ENCODE results near the gene LIPA.
A peak's percentile ranks its signal among the peaks of the same experiment; 100 is the strongest.
"Not testable (repeated sequence)": the region's sequence is repeated elsewhere in the genome, so short reads cannot be mapped to it uniquely, and the experiment has no call there.

LIPA gene

DNA sequence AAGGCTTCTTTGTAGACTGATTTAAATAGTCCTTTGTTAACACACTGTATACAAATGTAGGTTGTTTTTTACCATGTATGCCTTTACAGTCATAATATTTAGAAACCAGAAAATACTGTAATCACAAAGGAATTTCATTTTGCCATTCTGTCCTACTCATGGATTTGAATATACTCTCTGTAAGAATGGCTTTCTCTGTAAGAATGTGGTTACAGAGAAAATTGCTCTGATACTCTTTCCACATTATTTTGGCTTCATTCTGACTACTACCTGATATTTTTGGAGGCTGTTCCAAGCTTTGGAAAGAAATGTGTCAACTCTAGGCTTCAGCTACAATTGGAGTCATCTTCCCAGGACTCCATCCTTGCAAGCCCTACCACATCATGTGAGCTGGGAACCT is 68.0 kb downstream of the LIPA start:
- no peak overlapping the region for H3K4me3 ChIP-seq (ENCODE audit: low read depth, low read length)
- no peak for DNase-seq (ENCODE audit: low read depth)

DNA sequence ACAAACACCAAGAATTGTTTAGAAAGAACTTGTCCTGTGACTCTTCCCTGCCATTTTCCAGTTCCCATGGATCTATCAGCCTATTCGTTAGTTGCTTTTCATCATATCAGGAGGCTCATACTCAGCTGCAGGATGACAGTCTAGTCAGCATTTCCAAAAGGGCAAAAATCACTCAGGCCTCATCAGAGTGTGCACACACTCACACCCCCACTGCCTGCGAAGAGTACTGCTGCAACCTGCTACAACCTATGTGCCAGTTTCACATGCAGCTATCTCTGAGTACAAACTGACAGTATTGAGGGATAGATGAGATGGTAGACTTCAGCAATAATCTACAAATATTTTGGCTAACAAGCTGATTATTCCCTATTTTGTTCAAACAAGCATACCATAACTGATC is 68.7 kb downstream of the LIPA start:
- DNase-seq (ENCODE audit: low read depth), result no peak
- H3K4me3 ChIP-seq (ENCODE audit: low read depth, low read length), result no peak overlapping the region

- DNase-seq (ENCODE audit: low read depth), result no peak
- H3K4me3 ChIP-seq (ENCODE audit: low read depth, low read length), result no peak overlapping the region
These were observed 75.8 kb downstream of the LIPA start for GRCh38 chr10:89175816-89176215.

DNA sequence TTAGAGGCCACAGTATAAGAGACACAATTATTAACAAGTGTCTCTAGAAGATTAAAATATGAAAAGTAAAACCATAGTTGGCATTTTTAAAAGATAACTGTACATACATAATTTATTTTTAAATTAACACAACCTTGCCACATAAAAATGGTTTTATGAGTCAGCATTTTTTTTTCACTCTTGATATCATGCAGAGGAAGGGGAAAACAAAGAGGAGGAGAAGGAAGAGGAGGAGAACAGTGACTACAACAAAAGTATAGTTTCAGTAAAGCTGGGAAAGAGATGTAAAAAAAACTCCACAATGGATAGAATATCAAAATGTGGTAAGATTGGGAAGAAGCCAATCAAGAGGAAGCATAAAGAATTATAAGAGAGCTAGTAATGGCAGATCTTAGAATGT is 78.5 kb downstream of the LIPA start:
- DNase-seq (ENCODE audit: low read depth), result no peak

DNA sequence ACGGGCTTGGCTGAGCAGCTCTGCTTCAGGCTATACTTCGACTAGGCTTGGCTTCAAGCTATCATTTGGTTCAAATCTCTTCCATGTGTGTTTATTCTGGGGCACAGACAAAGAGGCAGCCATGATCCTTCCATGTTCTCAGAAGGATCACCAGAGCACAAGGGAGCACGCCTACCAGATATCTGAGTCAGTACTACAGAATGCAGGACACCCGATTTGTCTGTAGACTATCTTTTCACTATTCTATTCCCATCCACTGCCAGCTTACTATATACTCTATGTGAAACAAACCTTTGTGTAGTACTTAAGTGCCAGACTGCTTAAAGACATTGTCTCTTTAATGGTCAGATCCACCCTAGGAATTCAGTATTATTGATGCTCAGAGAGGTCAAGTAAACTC is 79.6 kb downstream of the LIPA start:
- DNase-seq (ENCODE audit: low read depth), result no peak
- no peak overlapping the region for H3K4me3 ChIP-seq (ENCODE audit: low read depth, low read length)

More for the DNA sequence above, 78.5 kb downstream of the LIPA start:
- H3K4me3 ChIP-seq (ENCODE audit: low read depth, low read length), result no peak overlapping the region

GRCh38 chr10:89171263-89171872 is 80.2 kb downstream of the LIPA start:
- no peak for DNase-seq (ENCODE audit: low read depth)
- no peak overlapping the region for H3K4me3 ChIP-seq (ENCODE audit: low read depth, low read length)

DNA sequence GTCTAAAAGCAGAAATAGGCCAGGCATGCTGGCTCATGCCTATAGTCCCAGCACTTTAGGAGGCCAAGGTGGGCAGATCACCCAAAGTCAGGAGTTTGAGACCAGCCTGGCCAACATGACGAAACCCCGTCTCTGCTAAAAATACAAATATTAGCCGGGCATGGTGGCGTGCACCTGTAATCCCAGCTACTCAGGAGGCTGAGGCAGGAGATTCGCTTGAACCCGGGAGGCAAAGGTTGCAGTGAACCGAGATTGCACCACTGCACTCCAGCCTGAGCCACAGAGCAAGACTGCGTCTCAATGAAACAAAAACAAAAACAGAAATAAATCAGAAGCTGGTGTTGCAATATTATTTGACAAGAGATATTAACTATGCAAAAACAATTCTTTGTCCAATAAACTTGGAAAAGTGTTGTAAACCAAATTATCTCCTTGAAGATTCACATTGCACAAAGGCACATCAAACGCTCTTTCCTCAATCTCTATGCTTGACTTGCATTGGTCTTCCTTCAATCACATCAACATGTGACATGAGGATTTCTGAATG is 83.1 kb downstream of the LIPA start:
- not testable (repeated sequence) for H3K4me3 ChIP-seq (ENCODE audit: low read depth, low read length); DNase-seq (ENCODE audit: low read depth)

- DNase-seq (ENCODE audit: low read depth), result no peak
- H3K4me3 ChIP-seq (ENCODE audit: low read depth, low read length), result no peak overlapping the region
These were observed 83.7 kb downstream of the LIPA start for GRCh38 chr10:89167915-89168314.

GRCh38 chr10:89165923-89166322 is 85.7 kb downstream of the LIPA start:
- no peak overlapping the region for H3K4me3 ChIP-seq (ENCODE audit: low read depth, low read length)
- peak; percentile 47 for DNase-seq (ENCODE audit: low read depth)

DNA sequence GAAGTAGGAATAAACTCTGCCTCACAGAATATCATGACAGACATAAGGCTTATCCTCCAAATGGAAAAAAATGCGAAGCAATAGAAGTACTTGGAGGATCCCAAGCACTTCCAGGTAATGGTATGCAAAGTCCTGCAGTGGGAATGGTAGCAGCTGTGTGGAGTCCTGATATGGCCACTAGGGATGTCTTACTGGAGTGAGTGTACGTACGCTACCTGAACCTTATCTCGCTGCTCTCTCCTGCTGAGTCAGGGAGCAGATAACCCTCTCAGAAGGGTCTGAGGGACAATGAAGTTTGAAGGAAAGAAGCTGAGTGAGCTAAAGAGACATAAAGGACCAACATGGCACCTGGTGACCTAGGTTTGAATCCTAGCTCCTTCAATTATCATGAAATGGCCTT is 86.7 kb downstream of the LIPA start:
- no peak overlapping the region for H3K4me3 ChIP-seq (ENCODE audit: low read depth, low read length)
- DNase-seq (ENCODE audit: low read depth), result no peak

DNA sequence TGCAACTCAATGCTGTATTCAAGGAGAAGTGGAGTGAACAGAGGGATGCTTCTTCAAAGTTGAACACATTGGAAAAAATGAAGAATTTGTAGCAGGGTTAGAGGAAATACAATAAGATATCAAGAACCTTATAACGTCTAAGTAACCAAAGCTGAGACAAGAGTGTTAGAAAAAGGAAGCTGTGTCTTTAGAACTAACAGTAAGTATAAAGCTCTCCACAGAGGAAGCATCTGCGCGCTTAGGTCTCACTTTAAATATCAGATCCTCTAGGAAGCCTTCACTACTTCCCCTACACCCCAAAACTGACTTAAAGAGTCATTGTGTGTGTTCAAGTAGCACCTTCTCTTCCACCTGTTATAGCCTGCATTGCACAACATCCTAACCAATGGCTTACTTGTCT is 87.5 kb downstream of the LIPA start:
- no peak for DNase-seq (ENCODE audit: low read depth)

More for the DNA sequence above, 87.5 kb downstream of the LIPA start:
- no peak overlapping the region for H3K4me3 ChIP-seq (ENCODE audit: low read depth, low read length)

Measured in skeletal muscle cell (primary cell).